GM12801 (cell line): ENCODE results near the gene XPR1.

ENCODE experiments used
- CTCF ChIP-seq: IDR thresholded peaks from one replicate; pipeline ENCODE4 v1.5.1; 2011; ENCODE audit warnings: control low read depth; ENCODE audit not compliant: insufficient read length; ENCODE audit errors: extremely low read depth

XPR1 gene

GRCh38 chr1:180646547-180646946 lies 14.7 kb downstream of the XPR1 start:
- no peak for TF ChIP-seq CTCF

GRCh38 chr1:180652792-180653191 lies 21.0 kb downstream of the XPR1 start:
- TF ChIP-seq CTCF: no peak

- TF ChIP-seq CTCF: no peak
These were observed 30.9 kb downstream of the XPR1 start for GRCh38 chr1:180662709-180663108.

GRCh38 chr1:180670681-180671080 lies 38.9 kb downstream of the XPR1 start:
- no peak for TF ChIP-seq CTCF

- TF ChIP-seq CTCF: no peak
These were observed 40.3 kb downstream of the XPR1 start for GRCh38 chr1:180672105-180672504.

- TF ChIP-seq CTCF: no peak
These were observed 40.7 kb downstream of the XPR1 start for GRCh38 chr1:180672505-180672904.

GRCh38 chr1:180674603-180675530 lies 43.0 kb downstream of the XPR1 start:
- TF ChIP-seq CTCF: no peak
